HG03575 (cell line): ENCODE data around the gene RPL22.

ENCODE experiments used
- ATAC-seq: cut with Tn5 transposase; IDR thresholded peaks from one replicate; pipeline ENCODE4 v1.9.1; 2021; ENCODE audit not compliant: unreplicated experiment, insufficient number of reproducible peaks, low FRiP score; ENCODE audit errors: extremely low read depth

RPL22 gene

GRCh38 chr1:6143395-6143794, 56.0 kb downstream of the RPL22 start:
- no peak for ATAC-seq

- ATAC-seq, result no peak
Observed at GRCh38 chr1:6142734-6143133, 56.7 kb downstream of the RPL22 start.

GRCh38 chr1:6142036-6142621, 57.3 kb downstream of the RPL22 start:
- ATAC-seq, result no peak

GRCh38 chr1:6141592-6141991, 57.8 kb downstream of the RPL22 start:
- no peak for ATAC-seq

GRCh38 chr1:6140413-6140812, 59.0 kb downstream of the RPL22 start:
- no peak for ATAC-seq

- ATAC-seq, result no peak
Observed at GRCh38 chr1:6137758-6138157, 61.6 kb downstream of the RPL22 start.

GRCh38 chr1:6136516-6137220, 62.7 kb downstream of the RPL22 start:
- ATAC-seq, result no peak
